ENCODE results near the gene AKT2. TPM values are rescaled to one million over a fixed set of nuclear protein-coding genes. Genes with fewer than 3 reads are reported as not detected.
"Not testable (repeated sequence)": the region's sequence is repeated elsewhere in the genome, so short reads cannot be mapped to it uniquely, and the experiment has no call there.

The AKT2 gene
- total and polyA plus RNA-seq, 12 donors, result 56.7 to 147 (median 123) TPM

GRCh38 chr19:40223135-40223822 lies 61.9 kb downstream of the AKT2 start:
- Histone ChIP-seq H3K27me3 (peaks cover 5 to 90% (median 56%) of the 10 kb centered on the region in 7 donors), H3K27ac (no peak overlapping the region), H3K36me3 (no peaks in the 10 kb centered on the region), H3K4me1 (peaks cover 10 to 28% (median 15%) of the 10 kb centered on the region in 9 donors), H3K9me3 (no peaks in the 10 kb centered on the region), H3K4me3 (no peak overlapping the region)
- ATAC-seq, result no peak
- intact Hi-C loops (cut with DNase I), result loop anchor here in 2 of 10 donors (5.0 to 10.0 kb wide), 2 partner anchors 86 to 428 kb away; no protein-coding TSS in a partner anchor
- WGBS, 2 donors, result 18 to 23% methylated on average over 48 of the region's 48 CpGs
- DNase-seq, result no peak
- TF ChIP-seq CTCF (IDR thresholded peaks at IDR 0.05), result no peak

GRCh38 chr19:40221858-40222619 lies 63.1 kb downstream of the AKT2 start:
- intact Hi-C loops (cut with DNase I), result loop anchor here in 9 of 10 donors (1.0 to 10.0 kb wide), 6 partner anchors 79 to 427 kb away; no protein-coding TSS in a partner anchor
- Histone ChIP-seq H3K36me3 (no peaks in the 10 kb centered on the region), H3K4me1 (peaks cover 10 to 31% (median 19%) of the 10 kb centered on the region in 9 donors), H3K27me3 (peaks cover 12 to 92% (median 65%) of the 10 kb centered on the region in 7 donors), H3K27ac (no peak overlapping the region), H3K9me3 (no peaks in the 10 kb centered on the region), H3K4me3 (no peak overlapping the region)
- peak; percentile 86 to 95 (median 89) for TF ChIP-seq CTCF (IDR thresholded peaks at IDR 0.05)
- WGBS, 2 donors, result 56 to 61% methylated on average over 41 of the region's 41 CpGs
- DNase-seq (peak; percentile 58 to 92), ATAC-seq (peak; percentile 69 to 91 (median 88))

- DNase-seq (no peak), ATAC-seq (no peak)
- intact Hi-C loops (cut with DNase I), result loop anchor here in 9 of 10 donors (1.0 to 10.0 kb wide), 6 partner anchors 78 to 426 kb away; no protein-coding TSS in a partner anchor
- peaks cover 0 to 18% (median 8%) of the 10 kb centered on the region in 9 donors for H3K4me1 ChIP-seq
- no peak overlapping the region for H3K27ac ChIP-seq
- TF ChIP-seq CTCF (IDR thresholded peaks at IDR 0.05), result no peak
- no peaks in the 10 kb centered on the region for H3K36me3 ChIP-seq
- no peaks in the 10 kb centered on the region for H3K9me3 ChIP-seq
- WGBS, 2 donors, result 86 to 88% methylated on average over 9 of the region's 9 CpGs
- H3K27me3 ChIP-seq, result peaks cover 9 to 92% (median 66%) of the 10 kb centered on the region in 7 donors
- no peak overlapping the region for H3K4me3 ChIP-seq
Observed at GRCh38 chr19:40220674-40221073, 64.5 kb downstream of the AKT2 start.

GRCh38 chr19:40219721-40220276 lies 65.3 kb downstream of the AKT2 start:
- intact Hi-C loops (cut with DNase I), result loop anchor here in 9 of 10 donors (2.0 to 10.0 kb wide), 6 partner anchors 77 to 425 kb away; no protein-coding TSS in a partner anchor
- 20 to 33% methylated on average over 8 of the region's 8 CpGs for WGBS, 2 donors
- Histone ChIP-seq H3K9me3 (no peaks in the 10 kb centered on the region), H3K4me1 (peaks cover 0 to 14% (median 5%) of the 10 kb centered on the region in 9 donors), H3K27me3 (peaks cover 9 to 85% (median 59%) of the 10 kb centered on the region in 7 donors), H3K27ac (no peak overlapping the region), H3K4me3 (no peak overlapping the region), H3K36me3 (no peaks in the 10 kb centered on the region)
- DNase-seq (no peak), ATAC-seq (peak in 1 of 8 donors; percentile 15)
- no peak for TF ChIP-seq CTCF (IDR thresholded peaks at IDR 0.05)

- H3K36me3 ChIP-seq, result not testable (repeated sequence)
- WGBS, 2 donors, result 83 to 87% methylated on average over 4 of the region's 4 CpGs
Observed at GRCh38 chr19:40219029-40219428, 66.1 kb downstream of the AKT2 start.

More at GRCh38 chr19:40219029-40219428, 66.1 kb downstream of the AKT2 start:
- peaks cover 0 to 14% (median 5%) of the 10 kb centered on the region in 9 donors for H3K4me1 ChIP-seq
- intact Hi-C loops (cut with DNase I), result loop anchor here in 1 of 10 donors (5.0 kb wide), 1 partner anchor 77 kb away; no protein-coding TSS in a partner anchor
- not testable (repeated sequence) for H3K4me3 ChIP-seq, H3K27ac ChIP-seq, ATAC-seq, H3K9me3 ChIP-seq, DNase-seq
- H3K27me3 ChIP-seq, result peaks cover 9 to 77% (median 51%) of the 10 kb centered on the region in 7 donors

All from heart right ventricle (tissue), 16 donors.